Sigmoid colon (tissue), 4 donors: ENCODE data around the gene CNTN4.

Source experiments
- POLR2A ChIP-seq, 2 donors: fragments of 450-650 bp; IDR thresholded peaks; one replicate each; pipeline ENCODE4 v1.6.1; 2016; ENCODE audit warnings: antibody characterized with exemption in 2 of 2, mild to moderate bottlenecking in 2 of 2, moderate library complexity in 2 of 2
- POLR2AphosphoS5 ChIP-seq, 4 donors: sonication (generic); formaldehyde crosslinking; IDR thresholded peaks; one replicate each; pipeline ENCODE4 v1.6.1; 2017; ENCODE audit warnings: antibody characterized with exemption in 4 of 4
- TF ChIP-seq, protein P1 (sequence below), 4 experiments: fragments of 450-650 bp in 3 of 4; fragments of 200-600 bp in 1 of 4; IDR thresholded peaks; one replicate each; pipeline ENCODE4 v1.5.1; 2016 to 2019; ENCODE audit warnings: antibody characterized with exemption in 4 of 4, mild to moderate bottlenecking in 3 of 4, moderate library complexity in 2 of 4

- TF ChIP-seq, protein P1, sequence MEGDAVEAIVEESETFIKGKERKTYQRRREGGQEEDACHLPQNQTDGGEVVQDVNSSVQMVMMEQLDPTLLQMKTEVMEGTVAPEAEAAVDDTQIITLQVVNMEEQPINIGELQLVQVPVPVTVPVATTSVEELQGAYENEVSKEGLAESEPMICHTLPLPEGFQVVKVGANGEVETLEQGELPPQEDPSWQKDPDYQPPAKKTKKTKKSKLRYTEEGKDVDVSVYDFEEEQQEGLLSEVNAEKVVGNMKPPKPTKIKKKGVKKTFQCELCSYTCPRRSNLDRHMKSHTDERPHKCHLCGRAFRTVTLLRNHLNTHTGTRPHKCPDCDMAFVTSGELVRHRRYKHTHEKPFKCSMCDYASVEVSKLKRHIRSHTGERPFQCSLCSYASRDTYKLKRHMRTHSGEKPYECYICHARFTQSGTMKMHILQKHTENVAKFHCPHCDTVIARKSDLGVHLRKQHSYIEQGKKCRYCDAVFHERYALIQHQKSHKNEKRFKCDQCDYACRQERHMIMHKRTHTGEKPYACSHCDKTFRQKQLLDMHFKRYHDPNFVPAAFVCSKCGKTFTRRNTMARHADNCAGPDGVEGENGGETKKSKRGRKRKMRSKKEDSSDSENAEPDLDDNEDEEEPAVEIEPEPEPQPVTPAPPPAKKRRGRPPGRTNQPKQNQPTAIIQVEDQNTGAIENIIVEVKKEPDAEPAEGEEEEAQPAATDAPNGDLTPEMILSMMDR (IDR thresholded peaks at IDR 0.05) = no peak
- no peak for TF ChIP-seq POLR2A (IDR thresholded peaks at IDR 0.05)
- TF ChIP-seq POLR2AphosphoS5 (IDR thresholded peaks at IDR 0.05) = no peak
Measured at GRCh38 chr3:2883283-2883682, 784.6 kb downstream of the CNTN4 start.
